NOMO-1 treated with dmso at 0.1 percent for 144 hours (cell line): ENCODE data around the gene CTXND1.

Experiments
- DNase-seq: peaks from one replicate; lab custom pipeline; 2025; ENCODE audit not compliant: unreplicated experiment; lab: John Stamatoyannopoulos, UW

The CTXND1 gene

DNA sequence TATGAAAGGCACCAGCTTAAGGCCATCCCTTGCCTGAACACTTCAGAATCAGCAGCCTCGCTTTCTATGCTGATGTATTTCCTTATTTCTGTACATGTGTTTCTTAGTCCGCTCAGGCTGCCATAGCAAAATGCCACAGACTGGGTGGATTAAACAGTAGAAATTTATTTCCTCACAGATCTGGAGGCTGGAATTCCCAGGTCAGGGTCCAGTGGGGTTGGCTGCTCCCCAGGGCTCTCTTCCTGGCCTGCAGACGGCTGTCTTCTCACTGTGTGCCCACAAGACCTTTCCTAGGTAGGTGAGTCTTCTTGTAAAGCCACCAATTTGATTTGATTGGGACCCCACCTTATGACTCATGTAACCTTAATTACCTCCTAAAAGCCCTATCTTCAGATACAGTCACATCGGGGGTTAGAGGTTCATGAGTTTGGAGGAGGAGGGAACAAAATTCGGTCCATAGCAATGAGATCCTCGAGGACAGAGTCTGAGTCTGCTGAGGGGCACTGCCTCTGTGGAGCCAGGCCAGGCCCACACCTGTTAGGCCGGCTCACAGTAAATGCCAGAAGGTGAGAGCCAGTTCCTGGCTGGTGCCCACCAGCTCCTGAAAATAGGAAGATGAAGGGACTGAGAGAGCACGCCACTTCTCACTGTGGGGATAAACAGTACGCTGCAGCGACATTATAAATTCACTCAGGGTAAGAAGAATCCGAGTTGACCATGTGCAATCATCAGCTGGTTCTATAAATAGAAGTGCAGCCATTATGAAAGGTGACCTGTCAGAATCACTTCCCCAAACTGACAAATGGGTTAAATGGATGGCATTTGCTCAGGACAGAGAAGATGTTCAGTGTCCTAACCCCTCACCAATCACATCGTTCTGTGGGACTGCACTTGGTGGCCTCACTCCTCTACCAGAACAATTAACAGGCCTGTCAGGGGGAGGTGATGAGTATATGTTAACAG, 41.1 kb downstream of the CTXND1 start:
- DNase-seq = peak; percentile 47

DNA sequence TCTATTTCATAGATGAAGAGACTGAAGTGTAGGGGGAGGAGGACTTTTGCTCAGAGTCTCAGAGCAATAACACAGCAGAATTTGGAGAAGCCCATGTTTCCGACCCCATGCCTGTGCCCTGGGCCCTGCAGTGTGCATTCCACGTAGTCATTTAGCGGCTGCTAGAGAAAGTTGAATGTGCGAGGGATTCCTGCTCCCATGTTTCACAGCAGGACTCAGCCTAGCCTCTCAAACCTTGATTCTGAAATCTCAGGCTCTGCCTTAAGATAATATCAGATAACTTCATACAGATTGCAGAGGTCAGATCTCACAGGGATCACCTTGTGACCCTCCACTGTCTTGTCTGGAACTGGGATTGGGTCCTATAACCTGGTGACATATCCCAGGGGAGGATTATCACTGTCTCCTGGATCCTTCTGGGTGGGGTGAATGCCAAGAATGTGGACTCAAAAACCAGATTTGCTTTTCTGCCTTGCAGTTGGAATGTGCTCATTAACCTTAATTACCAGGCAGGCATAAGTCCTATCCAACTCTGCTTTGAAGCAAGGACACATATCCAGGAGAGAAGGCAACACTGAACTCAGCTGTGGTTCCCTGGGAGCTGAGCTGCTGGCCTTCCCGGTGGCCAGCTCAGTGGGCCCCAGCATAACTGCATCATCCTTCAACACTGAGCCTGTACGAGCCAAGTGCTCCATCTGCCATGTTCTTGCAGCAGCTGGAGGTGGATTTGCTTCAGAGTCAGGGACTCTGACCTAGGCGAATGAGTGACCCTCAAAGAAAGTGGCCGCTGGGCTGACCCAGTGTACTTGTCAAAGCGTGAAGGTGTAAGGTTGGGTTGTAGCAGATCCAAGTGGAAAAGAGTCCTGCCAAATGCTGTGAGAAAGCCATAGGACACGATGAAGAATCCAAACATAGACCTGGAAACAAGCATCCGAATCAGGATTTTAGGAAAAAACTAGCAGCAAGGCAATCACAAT, 43.0 kb downstream of the CTXND1 start:
- no peak for DNase-seq

DNA sequence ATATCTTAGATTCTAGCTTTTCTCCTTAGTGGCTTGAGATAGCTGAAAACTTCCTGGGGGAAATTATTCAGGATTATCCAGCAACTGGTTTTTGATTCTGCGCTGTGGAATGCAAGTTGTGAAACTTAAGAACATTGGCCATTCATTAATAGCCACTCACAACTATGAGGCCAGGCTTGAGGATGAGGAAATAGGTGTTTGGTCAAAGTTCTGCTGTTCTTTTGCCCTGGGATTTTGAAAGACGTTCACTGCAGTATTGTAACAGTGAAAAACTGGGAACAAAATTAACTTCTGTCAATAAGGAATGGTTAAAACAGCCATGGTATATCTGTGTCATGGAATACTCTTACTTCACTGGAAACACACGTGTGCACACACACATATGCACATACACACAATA, 44.1 kb downstream of the CTXND1 start:
- no peak for DNase-seq

DNA sequence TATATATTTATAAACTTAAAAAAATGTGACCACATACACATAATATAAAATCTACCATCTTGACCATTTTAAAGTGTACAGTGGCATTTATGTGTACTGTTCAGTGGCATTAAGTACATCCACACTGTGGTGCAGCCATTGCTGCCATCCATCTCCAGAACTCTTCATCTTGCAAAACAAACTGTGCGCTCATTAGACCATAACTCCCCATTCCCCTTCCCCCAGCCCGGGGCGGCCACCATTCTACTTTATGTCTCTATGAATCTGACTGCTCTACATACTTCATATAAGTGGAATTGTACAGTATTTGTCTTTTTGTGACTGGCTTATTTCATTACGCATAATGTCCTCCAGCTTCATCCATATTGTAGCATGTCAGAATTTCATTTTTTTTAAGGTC, 47.8 kb downstream of the CTXND1 start:
- DNase-seq = no peak

DNA sequence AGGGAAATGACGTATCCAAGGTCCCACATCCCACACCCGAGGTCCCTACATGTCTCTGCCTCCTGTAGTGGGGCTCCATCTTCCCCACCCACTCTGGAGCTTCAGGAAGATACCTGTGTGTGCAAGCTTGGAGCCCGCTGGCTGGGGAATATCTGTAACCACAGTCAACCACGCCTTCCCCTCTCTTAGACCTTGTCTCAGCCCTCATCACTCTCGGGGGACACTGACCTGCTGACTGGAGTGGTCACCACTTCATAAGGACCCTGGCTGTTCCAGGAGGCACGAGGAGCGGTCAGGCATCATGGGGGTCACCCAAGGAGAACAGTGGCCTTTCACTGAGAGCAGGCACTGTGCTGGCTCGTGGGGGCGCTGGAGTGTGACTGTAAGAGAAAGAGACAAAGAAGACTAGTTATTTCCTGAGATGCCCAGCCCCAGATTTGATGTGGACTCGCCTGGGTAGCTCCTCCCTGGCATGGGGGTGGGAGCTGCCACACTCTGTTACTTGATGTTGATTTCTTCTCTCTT, 48.6 kb downstream of the CTXND1 start:
- no peak for DNase-seq

DNA sequence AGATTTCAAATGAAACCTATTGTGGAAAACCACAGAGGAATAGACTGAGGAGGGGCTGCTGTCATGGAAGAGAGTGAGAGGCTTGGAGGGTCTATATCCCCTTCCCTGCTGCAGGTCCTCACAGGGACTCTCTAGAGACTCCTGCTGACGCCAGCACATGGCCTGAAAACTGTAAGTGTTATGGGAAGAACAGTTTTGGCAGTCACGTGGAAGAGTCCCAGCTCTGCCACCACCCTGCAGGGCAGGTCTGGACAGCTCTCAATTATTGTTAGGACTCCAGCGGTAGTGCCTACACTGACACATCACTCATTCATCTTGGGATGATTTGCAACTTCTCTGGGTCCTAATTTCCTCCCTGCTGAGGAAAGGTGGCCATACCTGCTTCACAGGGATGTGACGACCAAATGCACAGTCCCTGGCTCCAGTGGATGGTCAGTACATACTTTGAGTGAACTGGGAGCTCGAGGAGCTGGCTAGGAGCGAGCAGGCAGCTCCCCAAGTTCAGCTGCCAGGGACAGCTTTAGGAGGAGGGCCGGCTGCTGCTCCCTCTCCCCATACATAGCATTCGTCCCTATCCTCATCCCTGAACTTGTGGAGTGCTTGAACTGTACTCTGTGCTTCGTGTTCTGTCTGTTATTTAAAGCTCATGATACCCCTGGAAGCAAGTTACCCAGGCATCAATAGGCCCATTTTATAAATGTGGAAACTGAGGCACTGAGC, 49.2 kb downstream of the CTXND1 start:
- no peak for DNase-seq

DNA sequence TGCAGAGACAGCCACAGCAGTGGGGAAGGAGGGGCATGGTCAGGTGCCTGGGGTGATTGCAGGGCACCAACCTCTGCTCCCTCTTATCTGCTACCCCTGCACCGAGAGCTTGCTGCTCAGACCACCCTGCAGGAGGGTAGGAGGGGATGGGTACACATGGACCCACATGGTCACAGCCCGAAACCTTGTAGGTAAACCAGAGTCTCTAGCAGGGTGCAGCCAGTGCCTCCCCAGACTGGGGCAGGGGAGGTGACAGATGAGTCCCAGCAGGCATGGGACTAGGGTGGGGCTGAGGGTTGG, 50.0 kb downstream of the CTXND1 start:
- DNase-seq = no peak

DNA sequence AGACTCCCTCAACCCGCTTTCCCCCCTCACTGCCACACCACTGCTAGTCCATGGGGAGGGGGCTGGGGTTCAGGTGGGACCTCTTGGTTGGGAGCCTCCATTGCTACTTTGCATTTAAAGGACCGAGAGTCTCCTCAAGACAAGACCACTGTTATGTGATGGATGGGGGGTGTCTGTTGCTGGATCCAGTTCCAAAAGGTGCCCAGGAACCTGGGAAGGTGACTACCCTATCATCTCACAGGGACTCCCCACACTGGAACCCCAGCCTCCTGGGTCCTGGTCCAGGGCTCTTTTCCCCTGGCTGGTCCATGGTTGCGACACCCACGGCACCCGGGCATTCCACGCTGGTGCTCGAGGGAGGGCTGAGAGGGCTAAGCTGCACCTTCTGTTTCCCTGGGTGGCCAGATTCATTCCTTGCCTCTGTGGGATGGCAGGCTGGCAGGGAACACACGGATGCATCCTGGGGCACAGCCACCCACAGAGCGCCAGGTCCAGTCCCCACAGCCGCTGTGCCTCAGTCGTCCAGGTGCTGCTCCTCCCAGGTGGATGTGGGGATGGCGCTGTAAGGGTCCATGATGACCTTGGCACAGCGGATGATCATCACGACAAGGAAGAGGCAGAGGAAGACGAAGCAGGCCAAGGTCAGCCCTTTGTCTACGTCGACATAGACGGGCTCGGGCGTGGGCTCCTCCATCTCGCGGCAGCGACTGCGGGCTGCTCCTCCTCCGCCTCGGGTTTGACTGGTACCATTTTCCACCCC, 50.6 kb downstream of the CTXND1 start:
- no peak for DNase-seq

DNA sequence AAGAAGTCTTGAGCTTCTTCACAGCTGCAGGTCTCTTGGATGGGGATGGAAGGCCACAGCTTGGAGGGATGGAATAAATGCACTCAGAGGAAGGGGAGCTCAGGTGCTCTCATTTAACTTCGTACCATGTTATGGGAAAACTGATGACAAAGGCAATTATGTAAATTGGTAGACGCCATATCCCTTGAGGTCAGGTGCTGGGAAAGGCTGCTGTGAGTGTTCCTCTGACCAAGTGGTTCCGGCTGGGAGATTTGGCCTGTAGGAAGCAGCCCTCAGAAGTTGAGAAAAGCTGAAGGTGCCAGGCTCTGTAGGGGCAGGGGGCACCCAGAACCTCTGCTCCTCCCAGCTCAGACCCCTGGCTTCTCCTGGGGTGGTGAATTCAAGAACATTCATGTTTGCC, 52.1 kb downstream of the CTXND1 start:
- no peak for DNase-seq

DNA sequence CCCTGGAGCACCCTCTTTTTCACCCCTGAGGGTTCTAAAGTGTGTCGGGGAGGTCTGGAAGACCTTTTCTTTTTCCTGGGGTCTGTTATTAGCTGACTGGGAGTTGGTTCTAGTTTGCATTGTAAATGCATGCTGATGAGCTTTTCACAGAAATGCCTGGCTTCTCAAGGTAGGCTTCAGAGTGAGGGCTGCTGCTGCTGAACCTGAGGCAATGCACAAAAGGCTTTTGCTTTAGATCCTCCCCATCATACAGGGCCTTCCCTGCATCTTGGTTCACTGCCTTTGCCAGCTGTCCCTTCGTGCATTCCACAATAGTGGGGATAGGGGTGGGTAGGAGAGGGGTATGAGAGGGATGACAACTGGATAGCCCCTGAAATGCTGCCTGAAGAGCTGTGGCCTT, 52.6 kb downstream of the CTXND1 start:
- no peak for DNase-seq

DNA sequence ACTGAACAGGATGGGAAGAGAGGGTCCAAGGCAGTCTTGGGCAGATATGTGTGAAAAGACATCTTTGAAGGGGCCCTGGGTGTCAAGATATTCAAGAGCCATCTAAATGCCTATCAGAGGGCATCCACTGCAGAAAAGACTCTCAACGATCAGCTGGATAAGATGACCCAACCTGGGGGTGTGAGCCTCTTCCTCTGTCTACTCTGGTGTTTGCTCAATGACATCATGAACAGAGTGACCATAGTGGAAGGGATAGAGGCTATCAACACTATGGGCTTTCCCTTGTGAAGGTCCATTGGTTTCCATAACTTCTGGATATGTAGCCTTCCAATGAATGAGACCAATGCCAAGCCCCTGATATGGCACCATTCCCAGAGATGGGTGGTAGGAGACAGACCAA, 57.1 kb downstream of the CTXND1 start:
- DNase-seq = no peak

DNA sequence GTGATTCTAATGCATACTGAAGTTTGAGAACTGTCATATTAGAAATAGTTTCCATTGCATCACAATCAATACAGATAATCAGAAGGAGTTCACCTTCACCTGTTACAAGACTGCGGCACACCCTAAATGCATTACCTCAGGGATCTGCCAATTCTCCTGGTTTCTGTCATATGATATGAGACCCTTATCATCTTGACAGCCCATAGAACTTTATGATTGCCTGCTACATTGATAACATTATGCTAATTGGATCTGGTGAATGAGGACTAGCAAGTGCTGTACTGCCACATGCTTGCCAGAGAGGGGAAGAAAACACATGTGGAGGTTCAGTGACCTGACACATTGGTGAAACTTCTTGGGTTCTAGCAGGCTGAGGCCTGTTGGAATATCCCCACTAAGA, 57.8 kb downstream of the CTXND1 start:
- DNase-seq = no peak

DNA sequence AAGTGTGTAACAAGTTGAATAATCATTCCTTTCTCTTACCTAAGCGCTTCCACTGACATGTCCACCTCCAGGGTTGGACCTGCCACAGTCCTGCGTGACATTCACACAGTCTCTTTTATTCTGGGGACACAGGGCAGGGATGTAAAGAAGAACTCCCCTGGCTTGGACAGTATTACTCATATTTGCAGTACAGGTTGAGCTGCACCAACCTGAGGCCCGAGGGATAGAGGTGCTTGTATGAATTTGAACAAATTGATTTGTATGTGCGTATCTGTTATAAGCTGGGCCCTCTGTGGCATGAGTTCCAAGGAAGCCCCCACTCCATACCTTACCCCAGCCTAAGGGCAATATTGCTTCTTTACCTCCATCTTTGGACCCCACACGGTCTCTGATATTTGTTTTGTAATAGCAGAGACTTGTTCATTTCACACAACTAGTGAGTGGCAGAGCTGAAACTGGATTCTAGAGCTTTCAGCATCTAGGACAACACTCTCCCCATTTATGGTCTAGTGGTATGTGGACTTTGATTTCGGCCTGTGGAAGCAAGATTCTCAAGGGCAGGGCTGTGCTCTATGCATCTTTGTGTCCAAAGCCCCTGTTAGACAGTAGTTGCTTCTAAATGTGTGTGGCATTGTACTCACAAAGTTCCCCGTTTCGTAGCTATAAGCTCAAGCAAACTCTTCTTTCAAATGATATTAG, 60.0 kb downstream of the CTXND1 start:
- no peak for DNase-seq

DNA sequence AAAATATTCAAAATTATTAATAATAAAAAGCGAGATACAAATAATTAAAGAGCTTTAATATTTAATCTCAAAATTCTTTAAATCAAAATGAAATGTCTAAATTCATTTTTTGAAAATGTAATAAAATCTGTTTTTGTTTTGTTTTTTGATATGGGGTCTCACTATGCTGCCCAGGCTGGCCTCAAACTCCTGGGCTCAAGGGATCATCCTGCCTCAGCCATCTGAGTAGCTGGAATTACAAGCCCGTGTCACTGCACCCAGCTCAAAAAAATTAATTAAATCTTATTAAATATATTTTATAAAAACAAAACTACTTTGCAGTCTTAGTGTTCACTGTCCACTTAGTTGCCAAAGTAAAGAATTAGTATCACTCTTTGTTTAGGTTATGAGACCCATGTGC, 60.8 kb downstream of the CTXND1 start:
- DNase-seq = no peak

DNA sequence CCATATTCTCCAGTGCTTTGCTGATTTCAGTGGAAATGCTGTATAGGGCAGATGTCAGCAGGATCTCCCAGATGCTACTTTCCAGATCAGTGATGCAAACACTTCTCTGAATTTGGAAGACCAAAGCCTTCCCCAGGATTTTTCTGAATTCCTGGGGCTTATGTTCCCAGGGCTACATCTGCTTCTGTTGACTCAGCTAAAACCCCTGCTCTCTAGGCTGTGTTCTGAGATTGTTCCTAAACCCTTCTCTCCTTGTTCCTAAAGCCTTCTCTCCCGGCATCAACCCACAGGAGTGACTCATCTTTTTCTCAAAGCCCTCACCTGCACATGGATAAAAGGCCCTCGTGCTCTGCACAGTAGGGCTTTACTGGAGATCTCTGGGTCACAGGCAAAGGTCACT, 63.8 kb downstream of the CTXND1 start:
- no peak for DNase-seq

DNA sequence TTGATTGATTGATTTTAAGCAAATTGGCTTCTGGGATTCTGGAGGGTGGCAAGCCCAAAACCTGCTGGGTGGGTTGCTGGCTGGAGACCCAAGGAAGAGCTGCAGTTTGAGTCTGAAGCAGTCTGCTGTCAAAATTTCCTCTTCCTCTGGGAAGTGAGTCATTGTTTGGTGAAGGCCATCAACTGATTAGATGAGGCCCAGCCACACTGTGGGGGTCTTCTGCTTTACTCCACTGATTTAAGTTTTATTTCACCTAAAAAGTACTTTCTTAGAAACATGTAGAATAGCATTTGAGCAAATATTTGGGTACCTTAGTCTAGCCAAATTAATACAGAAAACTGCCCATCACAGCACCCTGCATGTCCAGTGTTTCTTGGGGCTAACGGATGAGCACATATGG, 65.4 kb downstream of the CTXND1 start:
- no peak for DNase-seq

DNA sequence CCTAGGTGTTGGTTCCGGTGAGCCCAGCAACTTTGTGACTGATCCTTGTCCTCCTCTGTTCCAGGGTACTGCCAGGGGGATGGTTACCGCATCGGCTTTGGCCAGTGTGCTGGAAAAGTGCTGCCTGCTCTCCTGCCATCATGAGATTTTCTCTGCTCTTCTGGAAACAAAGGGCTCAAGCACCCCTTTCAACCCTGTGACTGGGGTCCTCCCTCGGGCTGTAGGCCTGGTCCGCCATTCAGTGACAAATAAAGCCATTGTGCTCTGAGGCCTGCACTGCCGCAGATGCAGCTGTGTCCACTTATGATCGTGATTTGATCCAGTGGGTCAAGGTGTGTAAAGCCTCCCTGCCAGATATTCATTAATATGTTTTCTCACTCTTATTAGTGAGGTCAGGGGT, 65.9 kb downstream of the CTXND1 start:
- no peak for DNase-seq

DNA sequence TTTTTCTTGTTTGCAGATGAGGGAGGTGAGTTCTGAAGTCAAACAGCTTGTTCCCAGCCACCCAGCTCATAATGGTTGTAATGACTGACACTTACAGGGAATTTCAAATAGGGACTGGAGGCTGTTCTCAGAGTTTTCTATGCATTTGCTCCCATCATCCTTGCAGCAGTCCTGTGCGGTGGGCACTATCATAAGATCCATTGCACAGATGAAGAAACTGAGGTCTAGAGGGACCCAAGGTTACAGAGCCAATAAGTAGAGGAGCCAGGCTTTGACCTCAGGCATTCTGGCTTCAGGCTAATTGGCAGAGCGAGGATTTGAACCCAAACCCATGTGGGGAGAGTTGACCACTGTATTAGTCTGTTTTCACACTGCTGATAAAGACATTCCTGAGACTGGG, 66.9 kb downstream of the CTXND1 start:
- no peak for DNase-seq

DNA sequence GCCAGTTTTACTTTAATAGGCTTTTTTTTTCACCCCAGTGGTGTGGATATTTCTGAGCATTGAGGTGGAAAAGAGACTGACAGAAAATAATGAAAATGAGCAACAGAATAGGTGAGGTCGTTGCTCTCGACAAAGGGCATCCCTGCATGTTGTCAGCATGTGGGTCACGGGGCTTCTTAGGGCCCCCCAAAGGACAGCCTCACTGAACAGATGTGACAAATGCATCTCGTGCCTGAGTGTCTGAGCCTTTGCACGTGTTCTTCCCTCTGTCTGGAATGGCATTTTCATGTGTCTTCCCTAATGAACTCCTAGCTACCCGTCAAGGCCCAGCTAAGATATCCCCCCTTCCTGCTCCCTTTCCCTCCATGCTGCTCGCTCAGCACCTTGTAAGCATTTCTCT, 67.5 kb downstream of the CTXND1 start:
- DNase-seq = no peak

DNA sequence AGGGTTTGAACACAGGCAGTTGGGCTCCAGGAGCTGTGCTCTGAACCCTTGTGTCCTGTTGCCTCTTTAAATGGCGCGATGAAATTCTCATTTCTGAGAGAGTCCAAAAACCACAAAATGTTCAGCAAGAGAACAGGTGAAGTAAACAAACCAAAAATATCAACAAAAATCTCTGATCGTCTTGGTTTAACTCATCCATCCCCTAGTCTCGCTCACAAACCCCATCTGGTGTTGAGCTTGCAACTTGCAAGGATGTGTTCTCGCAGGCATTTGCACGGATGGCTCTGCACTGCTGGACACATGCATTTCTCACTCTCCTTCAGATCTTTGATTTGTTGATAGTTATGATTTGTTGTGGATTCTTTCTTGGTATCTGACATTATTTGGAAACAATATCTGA, 68.1 kb downstream of the CTXND1 start:
- no peak for DNase-seq
